B cell (primary cell): ENCODE measurements around the gene HEXD. TPM values are rescaled to one million over a fixed set of nuclear protein-coding genes. Genes with fewer than 3 reads are reported as not detected.
A peak's percentile ranks its signal among the peaks of the same experiment; 100 is the strongest.

ENCODE experiments used
- ATAC-seq: fragments of 200-7000 bp; cut with Tn5 transposase; one replicate; pipeline ENCODE4 v1.10.0; 2021; ENCODE audit warnings: low read depth, mild to moderate bottlenecking, moderate number of reproducible peaks, moderate library complexity
- CTCF ChIA-PET: fragments of 350-600 bp; sonication (Branson Sonifier 250); formaldehyde crosslinking; loops from one replicate; lab custom pipeline; 2021; ENCODE audit warnings: antibody characterized with exemption, inconsistent platforms; lab: Charles Lee
- POLR2A ChIA-PET: fragments of 350-600 bp; sonication (Branson Sonifier 250); formaldehyde crosslinking; loops from one replicate; lab custom pipeline; 2021; ENCODE audit warnings: antibody characterized with exemption; lab: Charles Lee
- DNase-seq: peaks from one replicate; pipeline ENCODE4 v3.0.0; 2013
- H2AFZ ChIP-seq: 2 replicates; pipeline ENCODE4 v1.6.1; 2012; ENCODE audit warnings: mild to moderate bottlenecking, low read depth, low read length; ENCODE audit not compliant: insufficient read depth, poor library complexity, severe bottlenecking
- H3K27ac ChIP-seq, 2 donors: 1 replicate in 1 of 2; 2 replicates in 1 of 2; pipeline ENCODE4 v1.5.1; 2012 to 2013; ENCODE audit warnings: low read length in 2 of 2, mild to moderate bottlenecking in 2 of 2, moderate library complexity in 1 of 2
- H3K27me3 ChIP-seq, 4 experiments: fragments of 200-600 bp in 1 of 4; sonication (generic) in 1 of 4; replicated peaks in 1 of 4; 1 replicate in 2 of 4; 2 replicates in 2 of 4; pipeline versions ENCODE4 v1.6.1 to v1.7.0; 2013 to 2016; ENCODE audit warnings: low read length in 3 of 4, mild to moderate bottlenecking in 2 of 4, mixed read lengths in 1 of 4, moderate library complexity in 1 of 4; ENCODE audit not compliant: insufficient read depth in 4 of 4, control insufficient read depth in 3 of 4; ENCODE audit errors: control extremely low read depth in 1 of 4
- H3K36me3 ChIP-seq, 2 experiments: replicated peaks in 1 of 2; 1 replicate in 1 of 2; 2 replicates in 1 of 2; pipeline versions ENCODE4 v1.6.1 to v1.7.1; 2013; ENCODE audit warnings: low read length in 1 of 2; ENCODE audit not compliant: insufficient read depth in 2 of 2, control insufficient read depth in 1 of 2; ENCODE audit errors: control extremely low read depth in 1 of 2, extremely low read depth in 1 of 2
- H3K4me1 ChIP-seq, 2 donors: fragments of 200-600 bp in 1 of 2; sonication (generic) in 1 of 2; 1 replicate in 1 of 2; 2 replicates in 1 of 2; pipeline versions ENCODE4 v1.5.1 to v1.6.1; 2013 to 2017; ENCODE audit warnings: low read length in 2 of 2; ENCODE audit not compliant: control insufficient read depth in 2 of 2, insufficient read depth in 2 of 2
- H3K4me2 ChIP-seq: replicated peaks from 2 replicates; pipeline ENCODE3; 2012; ENCODE audit warnings: mild to moderate bottlenecking, low read depth, low read length; ENCODE audit not compliant: poor library complexity, severe bottlenecking
- H3K4me3 ChIP-seq, 5 experiments: fragments of 200-600 bp in 1 of 5; sonication (generic) in 1 of 5; 1 replicate in 3 of 5; 2 replicates in 2 of 5; pipeline versions ENCODE4 v1.5.1 to v1.7.0; 2011 to 2016; ENCODE audit warnings: low read length in 4 of 5, mild to moderate bottlenecking in 4 of 5, low read depth in 2 of 5, control low read depth in 1 of 5, moderate library complexity in 1 of 5; ENCODE audit not compliant: insufficient read depth in 1 of 5; ENCODE audit errors: control extremely low read depth in 1 of 5, extremely low read depth in 1 of 5
- H3K79me2 ChIP-seq: fragments of 200-600 bp; sonication (generic); one replicate; pipeline ENCODE4 v1.6.0; 2016; ENCODE audit warnings: low read length; ENCODE audit not compliant: control insufficient read depth, insufficient read depth
- H3K9ac ChIP-seq: fragments of 200-600 bp; sonication (generic); 2 replicates; pipeline ENCODE4 v1.6.1; 2017; ENCODE audit warnings: mild to moderate bottlenecking, low read length, moderate library complexity
- H3K9me3 ChIP-seq, 3 donors: one replicate each; pipeline versions ENCODE4 v1.6.1 to v1.7.1; 2013; ENCODE audit warnings: low read length in 2 of 3; ENCODE audit not compliant: control insufficient read depth in 2 of 3, insufficient read depth in 1 of 3; ENCODE audit errors: control extremely low read depth in 1 of 3
- H4K20me1 ChIP-seq: 2 replicates; pipeline ENCODE4 v1.6.0; 2012; ENCODE audit warnings: mild to moderate bottlenecking, low read length; ENCODE audit not compliant: insufficient read depth, control insufficient read depth, poor library complexity, severe bottlenecking
- H3K27ac Mint-ChIP-seq: one replicate; pipeline ENCODE4 v1.8.0; 2021; ENCODE audit warnings: mixed read lengths
- H3K27me3 Mint-ChIP-seq: one replicate; pipeline ENCODE4 v1.8.0; 2021; ENCODE audit warnings: mixed read lengths
- H3K4me1 Mint-ChIP-seq: one replicate; pipeline ENCODE4 v1.8.0; 2021; ENCODE audit warnings: mixed read lengths
- H3K4me3 Mint-ChIP-seq: one replicate; pipeline ENCODE4 v1.8.0; 2021; ENCODE audit warnings: mixed read lengths
- H3K9me3 Mint-ChIP-seq: one replicate; pipeline ENCODE4 v1.8.0; 2022; ENCODE audit warnings: mixed read lengths; ENCODE audit not compliant: insufficient read depth
- CTCF ChIP-seq: fragments of 200-600 bp; IDR thresholded peaks from one replicate; pipeline ENCODE4 v1.8.0; 2022; ENCODE audit warnings: antibody characterized with exemption, mild to moderate bottlenecking
- EZH2 ChIP-seq: IDR thresholded peaks from 2 replicates; pipeline ENCODE4 v1.6.1; 2012; ENCODE audit warnings: borderline replicate concordance, low read depth, mild to moderate bottlenecking, moderate library complexity, low read length; ENCODE audit not compliant: insufficient read depth, poor library complexity, severe bottlenecking
- WGBS: methylation state at CpG from one replicate; pipeline ENCODE4 v1.1.5; 2013; ENCODE audit warnings: missing lambda C conversion rate; ENCODE audit not compliant: insufficient coverage; 5-methylcytosine and 5-hydroxymethylcytosine counted together
- intact Hi-C: fragments of 100-400 bp; cut with micrococcal nuclease; formaldehyde crosslinking; loops from one replicate; pipeline ENCODE4 v1.10.0; 2022
- polyA plus RNA-seq: library from polyadenylated mRNA; depleted of rRNA; stranded (reverse); fragments of >200 nt; gene quantifications from 2 replicates; pipeline ENCODE4 v1.2.3, GENCODE V29; 2012
- total RNA-seq, 2 donors: library from RNA; stranded (reverse); fragments of 120-200 nt in 1 of 2; gene quantifications; 1 replicate in 1 of 2; 2 replicates in 1 of 2; pipeline versions ENCODE4 v1.2.3 to v1.2.4, GENCODE V29; 2013 to 2022

The HEXD gene
- total and polyA plus RNA-seq, 2 donors (not counting 1 experiment from before 2014, with no cell fraction given): 128 to 317 TPM

- Histone ChIP-seq H3K36me3 (peaks cover 0 to 35% of the 10 kb centered on the region in 2 experiments), H4K20me1 (no peaks in the 10 kb centered on the region), H3K27ac (no peak overlapping the region), H3K79me2 (no peaks in the 10 kb centered on the region), H3K9ac (no peak overlapping the region), H3K4me2 (no peak overlapping the region), H3K9me3 (no peaks in the 10 kb centered on the region), H2AFZ (no peak overlapping the region), H3K4me1 (peaks cover 0 to 10% of the 10 kb centered on the region in 2 donors), H3K27me3 (no peaks in the 10 kb centered on the region), H3K4me3 (no peak overlapping the region)
- ChIA-PET CTCF (no interaction called here), POLR2A (no interaction called here)
- ATAC-seq (no peak), DNase-seq (no peak)
- intact Hi-C loops: no loop called here
- Mint-ChIP-seq H3K9me3 (no peaks in the 10 kb centered on the region), H3K4me1 (peaks cover 10% of the 10 kb centered on the region), H3K27ac (no peak overlapping the region), H3K27me3 (no peaks in the 10 kb centered on the region), H3K4me3 (no peak overlapping the region)
- WGBS: 94% methylated on average over 8 of the region's 8 CpGs
- no peak for TF ChIP-seq CTCF
Observed at GRCh38 chr17:82489117-82489516, 71.0 kb downstream of the HEXD start.

DNA sequence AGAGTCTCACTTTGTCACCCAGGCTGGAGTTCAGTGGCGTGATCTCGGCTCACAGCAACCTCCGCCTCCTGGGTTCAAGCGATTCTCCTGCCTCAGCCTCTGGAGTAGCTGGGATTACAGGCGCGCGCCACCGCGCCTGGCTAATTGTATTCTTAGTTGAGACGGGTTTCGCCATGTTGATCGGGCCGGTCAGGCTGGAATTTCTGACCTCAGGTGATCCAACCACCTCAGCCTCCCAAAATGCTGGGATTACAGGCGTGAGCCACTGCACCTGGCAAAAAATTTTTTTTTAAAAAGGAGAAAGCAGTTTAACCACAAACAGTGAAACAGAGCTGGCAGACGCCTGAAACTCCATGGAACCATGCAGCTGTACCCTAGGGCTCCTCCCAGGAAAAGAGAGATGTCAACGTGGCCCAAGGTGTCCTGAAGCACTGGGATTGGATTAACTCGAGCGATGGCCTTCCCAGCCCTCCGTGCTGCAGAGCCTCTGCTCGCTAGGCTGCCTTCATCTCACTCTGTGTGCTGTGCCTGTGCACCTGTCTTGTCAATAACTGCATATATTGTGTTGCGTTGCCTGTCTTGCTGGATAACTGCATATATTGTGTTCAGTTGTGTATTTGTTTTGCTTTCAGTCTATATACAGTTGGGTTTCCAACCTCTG lies 71.8 kb downstream of the HEXD start:
- H3K9ac ChIP-seq: no peak overlapping the region
- no peak overlapping the region for H2AFZ ChIP-seq
- WGBS: 86% methylated on average over 18 of the region's 21 CpGs
- no peaks in the 10 kb centered on the region for H3K9me3 ChIP-seq
- no peaks in the 10 kb centered on the region for H3K79me2 ChIP-seq
- H3K4me1 ChIP-seq: peaks cover 4 to 18% of the 10 kb centered on the region in 2 donors
- intact Hi-C loops: no loop called here
- Mint-ChIP-seq H3K4me1 (peaks cover 17% of the 10 kb centered on the region), H3K27ac (peak overlapping the region; percentile 23), H3K9me3 (no peaks in the 10 kb centered on the region), H3K27me3 (no peaks in the 10 kb centered on the region), H3K4me3 (no peak overlapping the region)
- ATAC-seq: no peak
- H3K4me2 ChIP-seq: no peak overlapping the region
- no peak overlapping the region for H3K4me3 ChIP-seq
- ChIA-PET POLR2A (no interaction called here), CTCF (interaction anchor here (2.3 kb wide), 1 partner anchor 16 kb away, joined by 5 read pairs; no protein-coding TSS in a partner anchor)
- H4K20me1 ChIP-seq: no peaks in the 10 kb centered on the region
- peaks cover 0 to 28% of the 10 kb centered on the region in 2 experiments for H3K36me3 ChIP-seq
- TF ChIP-seq EZH2 (no peak), CTCF (no peak)
- H3K27ac ChIP-seq: no peak overlapping the region
- no peaks in the 10 kb centered on the region for H3K27me3 ChIP-seq
- no peak for DNase-seq
